OCI-M1 (cell line): ENCODE measurements around the gene ELP4.
A peak's percentile ranks its signal among the peaks of the same experiment; 100 is the strongest.

Experiments used
- DNase-seq: peaks from one replicate; lab custom pipeline; 2025; lab: John Stamatoyannopoulos, UW

The ELP4 gene

DNA sequence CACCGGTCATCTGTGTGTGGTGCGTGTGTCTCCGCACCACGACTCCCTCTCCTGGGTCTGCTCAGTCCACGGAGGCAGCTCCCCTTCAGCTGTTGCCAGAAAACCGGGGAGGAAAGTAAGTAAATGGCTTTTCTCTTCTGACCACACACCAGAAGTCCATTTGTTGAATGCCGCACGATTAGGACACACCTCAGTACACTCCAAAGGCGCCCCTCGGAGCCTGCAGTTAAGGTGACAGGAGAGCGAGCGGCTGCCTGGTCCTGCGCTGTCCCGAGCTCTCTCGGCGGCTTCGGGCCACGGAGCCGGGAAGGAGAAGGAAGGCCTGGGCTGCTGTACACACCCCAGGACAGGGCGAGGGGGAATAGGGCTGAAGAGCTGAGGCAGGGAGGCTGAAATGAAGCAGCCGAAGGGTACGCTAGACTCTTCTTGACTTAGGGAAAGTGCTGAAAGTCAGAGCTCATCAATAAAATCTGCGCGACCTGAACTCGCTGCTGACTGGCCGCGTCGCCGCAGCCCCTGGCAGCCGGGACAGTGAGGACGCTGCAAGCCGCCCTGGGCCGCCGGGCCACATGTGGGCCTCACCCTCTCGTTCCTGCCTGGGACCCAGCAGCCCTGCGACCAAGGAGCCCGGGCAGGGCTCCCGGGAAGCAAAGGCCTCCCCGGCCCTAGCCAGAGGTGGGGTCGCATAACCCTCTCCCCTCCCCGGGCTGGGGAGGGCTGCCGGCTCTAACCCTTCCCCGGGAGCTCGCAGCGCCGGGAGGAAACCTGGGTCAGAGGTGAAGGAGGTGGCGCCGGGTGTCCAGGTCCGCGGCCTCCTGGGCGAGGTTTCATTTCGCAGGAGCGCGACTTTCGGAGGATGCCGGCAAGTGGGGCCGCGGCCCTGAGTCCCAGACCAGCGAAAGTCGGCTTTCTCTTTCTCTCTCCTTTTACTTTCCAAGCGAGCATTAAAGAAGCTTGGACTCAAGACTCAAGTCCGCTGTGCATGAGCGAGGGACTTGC is 303.1 kb downstream of the ELP4 start:
- DNase-seq, result peak; percentile 59

GRCh38 chr11:31813391-31814175 is 304.0 kb downstream of the ELP4 start:
- peak; percentile 59 for DNase-seq

GRCh38 chr11:31814176-31814868 is 304.8 kb downstream of the ELP4 start:
- DNase-seq, result no peak

- peak; percentile 57 for DNase-seq
Observed at GRCh38 chr11:31815711-31816467, 306.3 kb downstream of the ELP4 start.

GRCh38 chr11:31816468-31817053 is 307.0 kb downstream of the ELP4 start:
- DNase-seq, result no peak

DNA sequence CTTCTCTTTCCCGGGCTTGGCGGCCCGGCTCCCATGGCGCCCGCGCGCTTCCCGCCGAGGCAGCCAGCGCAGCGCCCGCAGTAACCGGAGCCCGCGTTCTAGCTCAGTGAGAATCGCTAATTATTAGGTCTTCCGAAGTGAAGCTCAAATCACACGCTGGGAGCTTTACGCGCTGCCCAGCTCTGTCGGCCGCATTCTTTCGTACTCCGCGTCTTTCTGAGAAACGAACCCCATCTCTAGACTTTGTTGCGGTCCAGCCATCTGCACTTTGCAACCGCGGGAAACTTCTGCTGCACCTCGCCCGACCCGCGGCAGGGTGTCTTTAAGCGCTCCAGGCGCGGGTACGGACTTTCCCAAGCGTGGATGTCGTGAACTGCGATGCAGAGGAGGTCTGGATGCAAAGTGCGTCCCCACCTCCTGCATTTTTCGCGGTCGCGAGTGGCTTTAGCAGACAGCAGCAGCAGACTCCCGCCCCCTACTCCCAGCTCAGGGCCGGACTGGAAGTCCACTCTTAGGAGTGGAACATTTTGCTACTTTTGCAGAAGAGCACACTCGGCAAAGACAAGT is 307.6 kb downstream of the ELP4 start:
- no peak for DNase-seq

DNA sequence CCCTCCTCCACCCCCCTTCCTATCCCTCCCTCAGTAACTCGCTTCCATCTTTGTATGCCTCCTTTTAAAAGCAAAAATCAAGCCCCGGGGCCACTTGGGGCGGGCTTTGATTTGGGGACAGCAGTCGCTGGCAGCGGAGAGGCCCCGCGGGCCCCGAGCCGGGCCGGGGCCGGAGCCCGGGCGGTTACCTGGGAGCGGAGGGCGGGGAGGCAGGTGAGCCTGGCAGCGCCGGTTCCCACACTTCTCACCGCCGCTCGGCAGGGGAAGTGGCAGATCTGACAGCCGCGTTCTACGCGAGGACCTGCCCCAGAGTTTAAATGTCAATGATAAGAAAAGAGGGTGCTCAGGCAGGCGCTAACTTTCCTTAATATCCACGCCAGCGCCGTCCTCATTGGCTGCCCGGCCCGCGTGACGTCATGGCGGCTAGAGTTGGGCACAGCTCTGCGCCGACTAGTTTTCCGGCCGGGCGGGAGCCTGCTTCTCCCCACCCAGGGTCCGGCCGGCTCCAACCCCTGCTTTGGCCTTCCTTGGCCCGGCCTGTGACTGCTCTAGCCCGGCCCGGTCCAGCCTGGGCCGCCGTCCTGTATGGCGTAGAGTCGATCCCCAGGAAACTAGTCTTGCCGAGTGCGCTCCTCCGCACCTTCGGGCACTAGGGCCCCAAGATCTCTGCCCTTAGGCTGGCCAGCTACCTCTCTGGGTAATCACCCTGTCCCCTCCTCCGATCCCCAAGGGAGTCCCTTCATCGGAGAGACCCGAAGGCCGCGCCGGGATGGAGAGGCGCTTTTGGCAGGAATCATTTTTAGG is 308.3 kb downstream of the ELP4 start:
- DNase-seq, result no peak

DNA sequence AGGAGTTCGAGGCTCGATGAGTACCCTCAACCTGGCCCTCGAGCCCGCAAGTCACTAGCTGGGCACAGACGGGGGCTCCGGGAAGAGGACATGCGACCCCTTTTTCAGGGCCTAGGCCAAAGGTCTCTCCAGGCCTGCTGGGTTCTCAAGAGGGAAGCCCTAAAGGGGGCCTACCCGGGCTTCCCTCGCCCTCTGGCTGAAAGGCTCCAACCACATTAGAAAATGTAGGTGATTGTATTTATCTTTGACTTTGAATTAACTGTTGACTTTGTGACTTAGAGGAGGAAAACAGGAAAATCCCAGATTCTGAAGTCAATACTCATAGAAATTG is 308.8 kb downstream of the ELP4 start:
- no peak for DNase-seq

- DNase-seq, result no peak
Observed at GRCh38 chr11:31818874-31819331, 309.3 kb downstream of the ELP4 start.

DNA sequence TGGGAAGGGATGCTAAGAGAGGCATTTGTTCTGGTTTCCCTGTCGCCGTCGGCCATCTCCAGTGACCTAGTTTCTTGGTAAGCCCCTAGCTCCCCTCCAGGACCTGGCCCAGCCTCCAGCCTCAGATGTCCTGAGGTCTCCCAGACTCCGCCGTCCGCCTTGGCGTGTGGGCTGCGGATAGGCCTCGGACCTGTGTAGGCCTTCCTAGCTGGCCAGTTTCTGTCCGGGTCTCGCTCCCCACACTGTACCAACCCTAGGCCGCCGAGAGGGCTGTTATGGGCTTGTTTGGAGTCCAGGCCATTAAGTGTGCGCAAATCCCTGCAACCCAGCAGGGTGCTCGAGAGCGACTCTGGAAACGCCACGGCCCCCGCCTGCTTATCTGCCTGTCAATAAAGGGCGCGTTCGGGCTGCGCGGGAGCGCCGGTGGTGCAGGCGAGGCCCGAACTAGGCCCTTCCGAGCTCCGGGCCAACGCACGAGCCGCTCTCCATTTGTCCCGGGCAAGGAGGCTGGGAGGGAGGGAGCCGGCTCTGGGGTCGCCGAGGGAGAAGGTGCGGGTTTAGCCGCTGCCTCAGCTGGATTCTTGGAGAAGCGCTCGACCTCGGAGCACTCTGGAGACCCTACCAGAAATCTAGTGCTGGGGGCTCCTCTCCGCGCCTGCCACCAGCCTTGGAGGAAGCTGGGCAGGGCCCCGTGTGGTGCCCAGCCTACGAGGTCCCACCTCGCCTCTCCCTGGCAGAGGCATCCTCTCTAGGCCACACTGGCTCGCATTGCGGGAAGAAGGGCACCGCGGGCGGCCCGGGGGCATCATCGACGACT is 310.3 kb downstream of the ELP4 start:
- no peak for DNase-seq

GRCh38 chr11:31820438-31820818 is 310.9 kb downstream of the ELP4 start:
- peak; percentile 5 for DNase-seq

- no peak for DNase-seq
Observed at GRCh38 chr11:31821235-31821764, 311.7 kb downstream of the ELP4 start.

GRCh38 chr11:31821766-31822165 is 312.2 kb downstream of the ELP4 start:
- DNase-seq, result no peak

DNA sequence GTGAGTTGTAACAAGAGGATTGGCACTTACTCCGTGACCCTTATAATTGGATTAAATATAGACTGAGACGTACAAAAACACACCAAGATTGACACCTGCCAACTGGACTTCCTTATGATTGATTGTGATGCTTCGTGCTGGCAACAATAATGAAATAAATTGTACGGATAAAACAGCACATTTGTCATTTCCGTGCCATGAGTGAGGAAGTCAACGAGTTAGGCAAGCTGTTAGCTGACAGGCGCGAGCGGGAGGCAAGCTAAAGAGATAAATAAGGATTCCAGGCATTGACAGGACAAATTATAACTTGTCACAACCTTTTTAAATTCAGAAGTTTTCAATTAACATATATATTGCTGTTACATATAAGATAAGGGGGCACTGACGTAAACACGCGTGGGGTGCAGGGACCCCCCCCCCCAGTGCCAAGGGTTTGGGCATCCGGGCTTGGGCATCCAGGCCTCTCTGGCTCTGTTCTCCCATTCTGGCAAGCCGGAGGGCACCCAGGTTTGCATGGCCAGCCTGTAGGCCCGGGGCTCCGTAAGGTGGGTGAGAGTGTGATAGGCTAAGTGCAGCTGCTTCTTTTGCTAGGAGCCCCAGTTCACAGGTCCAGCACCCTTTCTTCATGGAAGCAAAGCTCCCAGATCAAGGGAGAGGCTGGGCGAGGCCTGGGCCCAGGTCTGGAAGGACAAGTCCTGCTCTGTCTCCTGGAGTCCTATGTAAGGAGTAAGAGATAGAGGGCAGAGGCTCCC is 312.8 kb downstream of the ELP4 start:
- DNase-seq, result no peak

- DNase-seq, result no peak
Observed at GRCh38 chr11:31822927-31823643, 313.5 kb downstream of the ELP4 start.

GRCh38 chr11:31823644-31824331 is 314.2 kb downstream of the ELP4 start:
- no peak for DNase-seq

DNA sequence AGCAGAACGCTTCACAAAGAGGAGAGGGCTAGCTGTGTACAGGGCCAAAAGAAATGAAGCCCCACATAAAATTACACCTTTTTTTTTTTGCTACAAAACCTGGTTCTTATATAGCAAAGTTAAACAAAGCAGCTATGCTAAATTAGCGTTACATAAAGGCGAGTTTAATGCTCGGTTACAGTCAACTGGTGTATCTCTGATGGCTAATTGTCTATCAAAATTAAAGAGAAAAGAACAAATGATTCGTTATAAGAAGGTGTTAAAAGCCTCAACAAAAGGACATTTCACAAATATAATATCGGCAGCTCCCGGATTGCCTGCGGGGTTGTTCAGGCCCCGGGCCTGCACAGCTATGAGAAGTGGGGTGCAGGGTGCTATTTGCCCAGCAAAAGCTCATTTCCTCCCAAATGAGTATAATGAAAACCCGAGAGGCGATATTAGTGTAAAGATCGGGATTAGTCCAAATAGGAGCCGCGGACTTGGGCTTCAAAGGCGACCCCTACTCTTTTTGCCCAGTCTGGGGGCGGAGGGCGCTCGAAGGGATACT is 314.8 kb downstream of the ELP4 start:
- no peak for DNase-seq
